ENCODE data around the gene SLC1A3. TPM values are rescaled to one million over a fixed set of nuclear protein-coding genes. Genes with fewer than 3 reads are reported as not detected.

Gene SLC1A3
- total RNA-seq, 1 donor from 2014 or later: not detected

DNA sequence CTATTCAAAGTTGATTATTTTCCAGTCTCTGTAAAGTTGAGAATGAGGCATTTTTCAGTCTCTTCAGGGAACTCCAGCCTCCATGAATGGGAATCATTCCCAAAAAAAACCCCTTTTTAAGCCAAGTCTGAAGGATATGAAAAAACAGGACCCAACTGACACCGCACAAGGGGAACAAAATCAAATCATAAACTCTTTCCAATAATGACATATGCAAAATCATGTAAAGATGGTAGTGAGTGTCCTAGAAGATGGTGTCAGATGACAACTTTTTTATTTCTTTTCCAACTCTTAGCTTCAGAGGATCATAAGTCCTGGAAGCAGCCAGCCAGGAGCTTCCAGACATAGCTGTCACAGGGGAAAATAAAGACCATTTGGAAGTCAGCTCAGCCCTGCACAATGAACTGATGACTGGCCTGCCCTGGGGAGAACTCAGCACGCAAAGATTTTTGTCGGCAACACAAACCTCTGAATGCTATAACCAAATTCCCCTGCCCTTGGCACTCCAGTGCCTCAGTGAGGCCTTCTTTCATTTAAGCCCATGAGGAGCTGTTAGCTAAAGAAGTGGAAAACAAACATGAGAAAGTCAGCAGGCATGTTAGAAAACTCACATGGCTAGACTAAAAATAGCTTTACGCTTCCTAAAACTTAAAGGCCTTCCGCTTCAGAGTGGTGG lies 85.4 kb downstream of the SLC1A3 start:
- intact Hi-C loops (cut with micrococcal nuclease): loop anchor here (2.0 to 10.0 kb wide), 2 partner anchors 87 to 277 kb away; partner anchors contain the start of gene SLC1A3
- no peak for DNase-seq (ENCODE audit: low spot score)
- Mint-ChIP-seq H3K4me1 (ENCODE audit: low read depth) (peaks cover 11% of the 10 kb centered on the region), H3K4me3 (no peak overlapping the region), H3K9me3 (no peaks in the 10 kb centered on the region), H3K27me3 (ENCODE audit: insufficient read depth) (peaks cover 6% of the 10 kb centered on the region), H3K27ac (no peak overlapping the region), H3K36me3 (ENCODE audit: low read depth) (no peaks in the 10 kb centered on the region)

DNA sequence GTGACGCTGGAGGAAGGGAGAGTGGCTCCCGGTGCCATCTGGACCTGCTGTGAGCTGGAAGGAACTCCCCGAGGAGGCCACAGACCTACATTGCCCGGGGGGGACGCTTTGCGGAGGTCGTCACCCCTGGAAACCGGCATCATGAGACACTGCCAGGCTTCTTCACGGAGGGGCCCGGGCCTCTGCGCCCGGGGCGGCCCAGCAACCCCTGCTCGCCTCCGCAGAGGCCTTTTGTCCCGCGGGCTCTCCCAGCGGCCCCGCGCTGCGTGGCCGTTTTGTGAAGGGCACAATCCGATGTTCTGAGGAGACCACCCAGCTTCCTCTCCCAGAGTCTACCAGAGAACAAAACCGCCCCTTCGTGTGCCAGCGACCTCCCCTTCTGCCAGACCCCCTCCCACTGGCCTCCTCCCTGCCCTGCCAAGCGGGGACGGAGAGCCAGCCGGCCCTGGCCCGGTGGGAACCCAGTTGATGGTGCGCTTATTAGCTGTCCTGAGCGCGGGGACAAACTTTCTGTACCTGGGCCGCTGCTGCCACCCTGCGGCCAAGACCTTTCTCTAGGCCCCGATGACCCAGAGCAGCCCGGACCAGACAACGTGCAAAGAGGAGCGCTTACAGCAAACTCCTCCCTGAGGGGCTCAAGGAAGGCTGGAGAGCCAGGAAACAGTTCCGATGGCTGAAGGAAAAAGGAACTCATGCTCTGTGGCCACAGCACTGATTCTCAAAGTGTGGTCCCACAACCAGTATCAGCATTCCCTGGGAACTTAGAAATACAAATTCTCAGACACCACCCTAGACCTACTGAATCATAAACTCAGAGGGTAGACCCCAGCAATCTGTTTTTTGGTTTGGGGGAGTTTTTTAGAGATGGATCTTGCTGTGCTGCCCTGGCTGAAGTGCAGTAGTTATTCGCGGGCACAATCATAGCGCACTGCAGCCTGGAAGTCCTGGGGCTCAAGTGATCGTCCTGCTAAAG lies 86.7 kb downstream of the SLC1A3 start:
- H3K4me1 Mint-ChIP-seq (ENCODE audit: low read depth): peaks cover 11% of the 10 kb centered on the region
- H3K27me3 Mint-ChIP-seq (ENCODE audit: insufficient read depth): peaks cover 9% of the 10 kb centered on the region
- no peak for DNase-seq (ENCODE audit: low spot score)
- no peak overlapping the region for H3K27ac Mint-ChIP-seq
- no peaks in the 10 kb centered on the region for H3K36me3 Mint-ChIP-seq (ENCODE audit: low read depth)
- H3K4me3 Mint-ChIP-seq: no peak overlapping the region
- intact Hi-C loops (cut with micrococcal nuclease): loop anchor here (1.0 to 10.0 kb wide), 5 partner anchors 88 to 614 kb away; partner anchors contain the start of gene SLC1A3
- H3K9me3 Mint-ChIP-seq: no peaks in the 10 kb centered on the region

DNA sequence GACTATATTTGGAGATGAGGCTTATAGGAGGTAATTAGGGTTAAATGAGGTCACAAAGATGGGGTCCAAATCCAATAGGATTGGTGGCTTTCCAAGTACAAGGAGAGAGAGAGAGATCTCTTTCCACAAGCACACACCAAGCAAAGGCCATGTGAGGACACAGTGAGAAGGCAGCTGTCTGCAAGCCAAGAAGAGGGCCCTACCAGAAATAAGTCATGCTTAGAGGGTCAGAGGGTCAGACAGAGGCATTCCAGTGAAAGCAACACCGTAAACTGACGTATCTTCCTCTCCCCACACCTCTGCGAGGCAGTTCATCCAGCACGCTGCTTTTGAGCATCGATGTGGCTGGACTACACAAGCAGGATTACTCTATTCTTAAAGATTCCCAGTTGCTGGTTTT lies 87.9 kb downstream of the SLC1A3 start:
- intact Hi-C loops (cut with micrococcal nuclease): loop anchor here (10.0 kb wide), 1 partner anchor 90 kb away; the partner anchor contains the start of gene SLC1A3
- Mint-ChIP-seq H3K36me3 (ENCODE audit: low read depth) (no peaks in the 10 kb centered on the region), H3K27ac (no peak overlapping the region), H3K27me3 (ENCODE audit: insufficient read depth) (peaks cover 9% of the 10 kb centered on the region), H3K4me1 (ENCODE audit: low read depth) (peaks cover 11% of the 10 kb centered on the region), H3K4me3 (no peak overlapping the region), H3K9me3 (no peaks in the 10 kb centered on the region)
- no peak for DNase-seq (ENCODE audit: low spot score)

DNA sequence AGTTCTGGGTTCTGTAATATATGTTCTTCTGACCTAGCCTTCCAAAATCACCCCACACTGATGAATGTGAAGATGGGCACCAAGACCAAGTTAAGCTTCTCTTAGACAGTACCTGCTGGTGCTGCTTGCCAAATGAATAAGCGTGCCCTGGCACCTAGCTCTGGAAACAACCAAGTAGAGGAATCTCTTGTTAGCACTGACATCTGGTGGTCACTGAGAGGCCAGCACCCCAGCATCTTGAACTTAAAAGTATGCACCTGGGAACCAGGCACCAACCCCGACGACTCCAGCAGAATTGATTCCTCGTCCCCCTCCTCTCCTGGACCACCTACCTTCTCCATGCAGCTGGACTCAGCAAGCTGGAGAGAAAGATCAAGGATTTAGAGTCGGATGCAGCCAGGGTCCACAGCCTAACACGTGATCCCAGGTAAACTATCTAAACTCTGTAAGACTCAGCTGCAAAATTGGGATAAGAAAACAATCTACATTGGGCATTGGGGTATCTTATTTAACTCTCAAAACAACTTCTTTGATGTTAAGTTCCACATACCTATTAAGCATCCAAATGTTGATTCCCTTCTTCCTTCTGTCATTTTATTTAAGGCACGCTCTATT lies 89.8 kb downstream of the SLC1A3 start:
- Mint-ChIP-seq H3K27ac (no peak overlapping the region), H3K36me3 (ENCODE audit: low read depth) (no peaks in the 10 kb centered on the region), H3K9me3 (no peaks in the 10 kb centered on the region), H3K4me3 (no peak overlapping the region), H3K27me3 (ENCODE audit: insufficient read depth) (peaks cover 7% of the 10 kb centered on the region), H3K4me1 (ENCODE audit: low read depth) (no peaks in the 10 kb centered on the region)
- intact Hi-C loops (cut with micrococcal nuclease): loop anchor here (10.0 kb wide), 1 partner anchor 91 kb away; the partner anchor contains the start of gene SLC1A3
- DNase-seq (ENCODE audit: low spot score): no peak

DNA sequence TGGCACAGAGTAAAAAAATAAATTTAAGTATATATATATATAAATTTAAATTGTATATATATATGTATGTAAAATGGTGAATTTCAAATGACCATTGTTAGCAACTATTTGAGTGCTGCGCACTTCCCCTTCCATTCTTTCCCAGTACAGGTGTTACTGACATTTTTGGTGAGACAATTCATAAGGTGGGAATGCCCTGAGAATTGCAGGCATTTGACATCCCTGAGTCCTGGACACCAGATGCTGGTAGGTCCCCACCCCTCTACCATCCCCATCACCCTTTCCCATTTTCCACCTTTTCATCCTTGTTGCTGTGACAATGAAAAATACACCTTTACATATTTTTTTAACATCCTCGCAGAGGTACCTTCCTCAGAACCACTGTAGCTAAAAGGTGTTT lies 91.6 kb downstream of the SLC1A3 start:
- H3K27me3 Mint-ChIP-seq (ENCODE audit: insufficient read depth): peaks cover 3% of the 10 kb centered on the region
- H3K4me1 Mint-ChIP-seq (ENCODE audit: low read depth): no peaks in the 10 kb centered on the region
- H3K36me3 Mint-ChIP-seq (ENCODE audit: low read depth): peaks cover 3% of the 10 kb centered on the region
- no peaks in the 10 kb centered on the region for H3K9me3 Mint-ChIP-seq
- no peak overlapping the region for H3K27ac Mint-ChIP-seq
- no peak for DNase-seq (ENCODE audit: low spot score)
- H3K4me3 Mint-ChIP-seq: no peak overlapping the region
- intact Hi-C loops (cut with micrococcal nuclease): loop anchor here (10.0 kb wide), 1 partner anchor 93 kb away; the partner anchor contains the start of gene SLC1A3

DNA sequence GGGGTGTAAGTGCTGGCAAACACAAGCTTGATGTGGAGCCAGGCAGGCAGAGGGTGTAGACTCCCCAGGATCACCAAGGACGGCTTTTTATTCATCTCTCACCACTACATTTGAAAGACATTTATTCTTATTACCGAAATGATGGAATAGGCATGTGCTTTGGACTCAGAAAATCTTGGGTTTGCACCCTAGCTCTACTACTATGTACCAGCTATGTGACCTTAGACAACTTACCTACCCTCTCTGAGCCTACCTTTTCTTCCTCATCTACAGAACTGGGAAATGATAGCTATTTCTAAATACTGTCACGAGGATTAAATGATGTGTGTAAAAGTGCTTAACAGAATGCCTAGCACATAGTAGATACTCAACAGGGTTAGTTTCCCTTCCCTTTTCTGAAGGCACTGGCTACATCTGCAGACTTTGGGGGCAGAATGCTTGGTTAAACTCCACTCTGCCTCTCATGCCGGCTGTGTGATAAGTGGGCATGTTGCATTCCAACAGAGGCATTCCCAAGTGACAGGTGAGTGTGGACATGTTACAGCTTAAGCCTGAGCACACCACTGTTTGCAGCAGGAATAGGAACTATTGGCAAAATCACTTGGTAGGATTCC lies 94.8 kb downstream of the SLC1A3 start:
- Mint-ChIP-seq H3K4me1 (ENCODE audit: low read depth) (no peaks in the 10 kb centered on the region), H3K27me3 (ENCODE audit: insufficient read depth) (peaks cover 3% of the 10 kb centered on the region), H3K9me3 (no peaks in the 10 kb centered on the region), H3K36me3 (ENCODE audit: low read depth) (peaks cover 3% of the 10 kb centered on the region), H3K4me3 (no peak overlapping the region), H3K27ac (no peak overlapping the region)
- DNase-seq (ENCODE audit: low spot score): no peak
- intact Hi-C loops (cut with micrococcal nuclease): no loop called here

DNA sequence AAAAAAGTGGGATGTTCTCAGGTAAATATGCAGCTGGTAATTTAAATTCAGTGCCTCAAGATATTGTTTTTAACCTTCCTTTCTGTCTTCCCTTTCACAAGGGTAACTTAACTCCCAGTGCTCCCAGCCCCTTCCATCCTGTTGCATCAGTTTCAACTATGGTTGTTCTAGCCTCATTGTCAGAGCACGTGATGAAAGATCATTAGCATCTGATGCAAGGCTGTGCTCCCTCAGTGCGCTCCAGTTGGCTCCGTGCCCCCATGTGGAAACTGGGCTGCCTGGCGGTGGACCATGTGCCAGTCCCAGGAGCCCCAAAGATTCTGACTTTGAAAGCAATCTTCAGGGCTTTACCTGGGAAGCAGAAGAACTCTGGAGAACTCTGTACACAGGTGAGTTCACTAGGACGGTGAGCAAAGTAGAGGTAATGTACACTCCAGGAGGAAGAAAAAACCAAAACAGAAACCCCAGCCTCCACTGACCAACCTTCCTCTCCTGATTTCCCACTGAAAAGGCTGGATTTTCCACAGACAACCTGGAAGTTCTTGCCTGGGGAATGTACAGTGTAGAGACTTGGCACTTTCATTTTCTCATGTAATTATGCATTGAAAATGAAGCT lies 96.9 kb downstream of the SLC1A3 start:
- Mint-ChIP-seq H3K9me3 (no peaks in the 10 kb centered on the region), H3K4me3 (no peak overlapping the region)
- intact Hi-C loops (cut with micrococcal nuclease): no loop called here

DNA sequence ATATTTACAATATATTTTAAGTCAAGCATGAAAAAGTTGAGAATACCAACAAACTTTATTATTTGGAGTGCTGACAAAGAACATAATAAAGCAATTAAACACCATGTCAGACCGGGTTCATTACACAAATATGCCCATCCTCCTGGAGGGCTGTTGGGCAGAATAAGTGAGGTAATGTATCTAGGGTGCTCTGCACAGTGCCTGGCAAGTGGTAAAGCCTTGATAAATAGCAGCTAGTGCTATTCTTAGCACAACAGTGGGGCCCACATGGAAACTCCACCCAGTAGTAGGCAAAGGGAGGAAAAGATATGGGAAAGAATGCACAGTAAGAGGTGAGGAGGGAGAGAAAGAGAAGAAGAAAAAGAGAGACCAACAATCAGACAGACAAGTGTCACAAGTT lies 97.7 kb downstream of the SLC1A3 start:
- peaks cover 3% of the 10 kb centered on the region for H3K36me3 Mint-ChIP-seq (ENCODE audit: low read depth)
- no peaks in the 10 kb centered on the region for H3K27me3 Mint-ChIP-seq (ENCODE audit: insufficient read depth)
- intact Hi-C loops (cut with micrococcal nuclease): no loop called here
- no peak overlapping the region for H3K4me3 Mint-ChIP-seq
- no peaks in the 10 kb centered on the region for H3K9me3 Mint-ChIP-seq
- no peaks in the 10 kb centered on the region for H3K4me1 Mint-ChIP-seq (ENCODE audit: low read depth)
- no peak for DNase-seq (ENCODE audit: low spot score)
- H3K27ac Mint-ChIP-seq: no peak overlapping the region

More for the DNA sequence above, 96.9 kb downstream of the SLC1A3 start:
- H3K27me3 Mint-ChIP-seq (ENCODE audit: insufficient read depth): no peaks in the 10 kb centered on the region
- DNase-seq (ENCODE audit: low spot score): no peak
- no peak overlapping the region for H3K27ac Mint-ChIP-seq
- H3K4me1 Mint-ChIP-seq (ENCODE audit: low read depth): no peaks in the 10 kb centered on the region
- H3K36me3 Mint-ChIP-seq (ENCODE audit: low read depth): peaks cover 3% of the 10 kb centered on the region

DNA sequence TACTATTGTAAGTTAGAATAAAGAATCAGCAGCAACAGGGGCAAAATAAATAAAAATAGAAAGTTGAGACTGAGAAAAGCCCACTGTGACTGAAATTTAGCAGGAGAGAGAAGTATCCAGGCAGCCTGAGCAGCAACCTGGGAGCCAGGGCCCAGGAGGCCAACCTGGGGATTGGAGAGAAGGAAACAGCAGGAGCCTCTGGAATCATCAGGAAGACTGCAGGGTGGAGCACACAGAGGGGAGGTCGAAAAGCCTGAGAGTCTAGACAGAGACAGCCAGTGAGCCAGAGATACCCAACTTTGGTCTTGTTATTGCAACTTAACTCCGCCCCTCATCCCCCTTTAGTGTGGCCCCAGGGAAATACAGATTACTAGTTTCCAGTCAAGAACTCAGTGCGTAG lies 98.6 kb downstream of the SLC1A3 start:
- no peak overlapping the region for H3K4me3 Mint-ChIP-seq
- peaks cover 3% of the 10 kb centered on the region for H3K36me3 Mint-ChIP-seq (ENCODE audit: low read depth)
- H3K27ac Mint-ChIP-seq: no peak overlapping the region
- DNase-seq (ENCODE audit: low spot score): no peak
- no peaks in the 10 kb centered on the region for H3K27me3 Mint-ChIP-seq (ENCODE audit: insufficient read depth)
- H3K4me1 Mint-ChIP-seq (ENCODE audit: low read depth): no peaks in the 10 kb centered on the region
- H3K9me3 Mint-ChIP-seq: no peaks in the 10 kb centered on the region
- intact Hi-C loops (cut with micrococcal nuclease): no loop called here

DNA sequence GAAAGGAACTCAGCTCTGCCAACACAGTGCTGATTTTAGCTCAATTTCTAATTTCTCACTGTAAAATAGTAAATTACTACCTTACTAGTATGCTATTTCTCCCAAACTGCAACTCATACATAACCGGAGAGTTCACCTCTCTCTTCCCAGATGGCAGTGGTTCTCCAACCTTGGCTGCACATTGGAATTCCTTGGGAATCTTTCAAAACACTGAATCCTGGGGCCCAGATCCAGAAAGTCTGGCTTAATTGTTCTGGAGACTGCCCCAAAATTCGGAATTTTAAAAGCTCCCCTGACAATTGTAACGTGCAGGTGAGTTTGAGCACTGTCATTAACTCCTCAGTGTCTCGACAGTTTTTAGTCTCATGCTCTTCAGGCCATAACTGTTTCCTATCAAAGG lies 100.3 kb downstream of the SLC1A3 start:
- Mint-ChIP-seq H3K4me1 (ENCODE audit: low read depth) (no peaks in the 10 kb centered on the region), H3K4me3 (no peak overlapping the region), H3K27me3 (ENCODE audit: insufficient read depth) (no peaks in the 10 kb centered on the region), H3K9me3 (no peaks in the 10 kb centered on the region), H3K27ac (no peak overlapping the region), H3K36me3 (ENCODE audit: low read depth) (peaks cover 3% of the 10 kb centered on the region)
- intact Hi-C loops (cut with micrococcal nuclease): no loop called here
- no peak for DNase-seq (ENCODE audit: low spot score)

DNA sequence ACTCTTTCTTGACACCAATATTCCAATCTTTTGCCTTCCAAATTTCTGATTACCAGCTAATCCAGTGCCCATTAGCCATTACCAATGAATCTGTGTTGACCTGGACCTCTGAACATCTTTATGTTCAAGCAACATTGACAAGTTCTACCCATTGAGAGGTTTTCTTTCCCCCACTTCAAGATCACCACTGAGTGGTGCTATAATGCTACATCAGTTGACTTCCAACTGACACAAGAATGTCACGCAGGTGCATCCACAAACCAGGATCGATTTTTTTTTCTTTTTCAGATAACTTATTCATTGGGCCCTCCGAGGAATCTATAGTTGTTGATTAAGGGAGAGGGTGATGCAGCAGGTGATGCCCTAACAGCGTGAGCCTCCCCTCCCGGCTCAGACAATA lies 102.6 kb downstream of the SLC1A3 start:
- Mint-ChIP-seq H3K9me3 (no peaks in the 10 kb centered on the region), H3K36me3 (ENCODE audit: low read depth) (no peaks in the 10 kb centered on the region), H3K27ac (no peak overlapping the region), H3K4me3 (no peak overlapping the region), H3K27me3 (ENCODE audit: insufficient read depth) (no peaks in the 10 kb centered on the region), H3K4me1 (ENCODE audit: low read depth) (no peaks in the 10 kb centered on the region)
- no peak for DNase-seq (ENCODE audit: low spot score)
- intact Hi-C loops (cut with micrococcal nuclease): no loop called here

DNA sequence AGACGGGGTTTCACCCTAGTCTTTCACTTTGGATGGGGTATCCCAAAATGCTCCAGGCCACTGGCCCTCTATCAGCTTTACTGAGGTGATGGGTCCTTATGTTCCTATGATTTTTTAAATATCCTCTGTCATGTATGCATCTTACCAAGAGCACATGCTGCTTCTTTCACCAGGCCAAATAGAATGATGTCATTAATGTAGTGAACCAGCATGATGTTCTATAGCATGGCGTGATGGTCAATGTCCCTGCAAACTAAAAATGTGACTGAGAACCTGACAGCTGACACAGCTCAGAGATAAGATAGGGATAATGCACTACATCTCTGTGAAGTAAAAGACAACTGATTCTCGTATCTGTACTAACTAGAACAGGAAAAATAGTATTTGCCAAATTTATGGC lies 103.6 kb downstream of the SLC1A3 start:
- Mint-ChIP-seq H3K27ac (no peak overlapping the region), H3K27me3 (ENCODE audit: insufficient read depth) (no peaks in the 10 kb centered on the region), H3K4me3 (no peak overlapping the region), H3K4me1 (ENCODE audit: low read depth) (no peaks in the 10 kb centered on the region), H3K9me3 (no peaks in the 10 kb centered on the region), H3K36me3 (ENCODE audit: low read depth) (no peaks in the 10 kb centered on the region)
- DNase-seq (ENCODE audit: low spot score): no peak
- intact Hi-C loops (cut with micrococcal nuclease): no loop called here

Data from activated T-helper 1 cell treated with anti-CD3 and anti-CD28 coated beads, Interleukin-12 subunit alpha, Interleukin-12 subunit beta, Interleukin-2, Interleukin-4 antibody, amounts not matched to agents 30 ng/mL and 10 ng/mL and 1 ng/mL, durations not matched to agents 14 hours and 24 hours and 36 hours (primary cell).